Upper lobe of left lung (tissue), 6 donors: ENCODE results near the gene TNRC6B. TPM values are rescaled to one million over a fixed set of nuclear protein-coding genes. Genes with fewer than 3 reads are reported as not detected.

Experiments used
- ATAC-seq, 2 donors: fragments of 200-7000 bp; cut with Tn5 transposase; one replicate each; pipeline ENCODE4 v1.9.1; 2022; ENCODE audit warnings: mild to moderate bottlenecking in 2 of 2, moderate library complexity in 2 of 2; ENCODE audit not compliant: low FRiP score in 2 of 2
- DNase-seq, 2 donors: peaks; one replicate each; pipeline ENCODE4 v3.0.0-alpha.2; 2019 to 2020
- H3K27ac ChIP-seq, 4 donors: fragments of 200-600 bp; sonication (generic); one replicate each; pipeline ENCODE4 v1.5.1; 2016 to 2019
- H3K27me3 ChIP-seq, 4 donors: fragments of 200-600 bp; sonication (generic); one replicate each; pipeline ENCODE4 v1.5.1; 2017 to 2019
- H3K36me3 ChIP-seq, 4 donors: fragments of 200-600 bp; sonication (generic); one replicate each; pipeline ENCODE4 v1.5.1; 2016 to 2019
- H3K4me1 ChIP-seq, 4 donors: fragments of 200-600 bp; sonication (generic); one replicate each; pipeline ENCODE4 v1.5.1; 2018 to 2019
- H3K4me3 ChIP-seq, 4 donors: fragments of 200-600 bp; sonication (generic); one replicate each; pipeline ENCODE4 v1.5.1; 2017 to 2019; ENCODE audit warnings: mild to moderate bottlenecking in 2 of 4, moderate library complexity in 1 of 4
- H3K9me3 ChIP-seq, 4 donors: fragments of 200-600 bp; sonication (generic); one replicate each; pipeline ENCODE4 v1.5.1; 2018 to 2019
- CTCF ChIP-seq, 6 experiments: fragments of 450-650 bp in 4 of 6; fragments of 200-600 bp in 2 of 6; sonication (generic) in 2 of 6; IDR thresholded peaks; one replicate each; pipeline ENCODE4 v1.5.1; 2016 to 2019; ENCODE audit warnings: antibody characterized with exemption in 6 of 6
- EP300 ChIP-seq, 4 donors: sonication (generic); formaldehyde crosslinking; IDR thresholded peaks; one replicate each; pipeline ENCODE4 v1.5.1; 2017; ENCODE audit warnings: antibody characterized with exemption in 4 of 4, control low read depth in 2 of 4
- POLR2A ChIP-seq, 4 donors: fragments of 450-650 bp; IDR thresholded peaks; one replicate each; pipeline ENCODE4 v1.5.1; 2016 to 2017; ENCODE audit warnings: antibody characterized with exemption in 4 of 4, mild to moderate bottlenecking in 2 of 4
- POLR2AphosphoS5 ChIP-seq, 2 donors: sonication (generic); formaldehyde crosslinking; IDR thresholded peaks; one replicate each; pipeline ENCODE4 v1.5.1; 2017; ENCODE audit warnings: antibody characterized with exemption in 2 of 2
- WGBS, 2 donors: methylation state at CpG; one replicate each; pipeline ENCODE4 v1.1.5; 2017 to 2018; 5-methylcytosine and 5-hydroxymethylcytosine counted together
- total RNA-seq, 6 donors: library from RNA; depleted of rRNA in 4 of 6; stranded (reverse); fragments of >200 nt in 4 of 6; gene quantifications; one replicate each; pipeline versions ENCODE4 v1.1.0 to v1.2.1, GENCODE V29; 2016 to 2021
- donor health status: DM: no; HTN: no; CAD: no; lungs with moderate emphysema.
- donor health status: DM: no; HTN: yes; CAD: no; lungs with severe emphysema.

TNRC6B gene
- total RNA-seq, 6 donors from 2014 or later: 18.1 to 106 (median 60.3) TPM

DNA sequence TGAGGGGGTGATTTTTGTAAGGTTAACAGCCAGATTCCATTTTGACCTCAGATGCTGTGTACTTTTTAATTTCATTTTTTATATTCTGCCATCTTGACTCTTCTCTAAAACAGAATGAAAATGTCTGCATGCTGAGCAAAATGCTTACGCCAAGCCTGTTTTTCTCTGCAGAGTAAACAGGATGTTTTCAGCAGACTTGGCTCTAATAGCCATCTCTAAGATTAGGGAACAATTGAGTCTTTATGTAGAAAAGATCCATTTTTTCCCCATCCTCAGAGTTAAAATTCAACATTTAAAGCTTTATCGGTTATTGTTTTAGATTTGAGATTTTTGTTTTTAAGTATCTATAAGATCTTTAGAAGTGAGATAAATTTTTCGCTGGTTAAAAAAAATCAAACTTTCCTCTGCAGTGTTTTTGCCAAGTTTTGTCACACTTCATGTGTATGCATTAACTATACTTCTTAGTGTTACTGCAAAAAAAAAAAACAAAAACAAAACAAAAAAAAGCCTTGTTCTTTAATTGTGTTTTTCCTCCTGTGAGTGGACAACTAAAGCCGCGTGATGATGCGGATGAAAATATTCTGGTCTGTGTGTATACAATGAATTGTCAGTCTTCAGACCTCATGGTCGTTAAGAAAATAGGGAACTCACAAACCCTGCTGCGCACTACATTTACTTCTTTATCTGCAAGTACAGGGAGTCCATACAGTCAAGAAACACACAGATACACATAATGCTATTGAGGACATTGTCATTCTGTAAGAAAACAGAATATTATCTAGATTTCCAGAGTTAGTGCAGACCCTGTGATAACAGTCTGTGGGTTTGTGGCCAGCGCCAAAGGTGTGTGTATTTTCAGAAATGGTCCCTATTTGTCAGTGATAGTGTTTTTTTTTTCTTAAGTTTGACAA, 151.1 kb downstream of the TNRC6B start:
- TF ChIP-seq POLR2AphosphoS5 (IDR thresholded peaks at IDR 0.05) (no peak), CTCF (IDR thresholded peaks at IDR 0.05) (no peak), POLR2A (IDR thresholded peaks at IDR 0.05) (no peak), EP300 (IDR thresholded peaks at IDR 0.05) (no peak)
- Histone ChIP-seq H3K9me3 (no peaks in the 10 kb centered on the region), H3K27ac (no peak overlapping the region), H3K4me1 (peaks cover 0 to 6% (median 5%) of the 10 kb centered on the region in 4 donors), H3K4me3 (no peak overlapping the region), H3K36me3 (peaks cover 0 to 25% (median 11%) of the 10 kb centered on the region in 4 donors), H3K27me3 (no peaks in the 10 kb centered on the region)
- DNase-seq (no peak), ATAC-seq (no peak)
- 67 to 81% methylated on average over 9 of the region's 9 CpGs for WGBS, 2 donors

DNA sequence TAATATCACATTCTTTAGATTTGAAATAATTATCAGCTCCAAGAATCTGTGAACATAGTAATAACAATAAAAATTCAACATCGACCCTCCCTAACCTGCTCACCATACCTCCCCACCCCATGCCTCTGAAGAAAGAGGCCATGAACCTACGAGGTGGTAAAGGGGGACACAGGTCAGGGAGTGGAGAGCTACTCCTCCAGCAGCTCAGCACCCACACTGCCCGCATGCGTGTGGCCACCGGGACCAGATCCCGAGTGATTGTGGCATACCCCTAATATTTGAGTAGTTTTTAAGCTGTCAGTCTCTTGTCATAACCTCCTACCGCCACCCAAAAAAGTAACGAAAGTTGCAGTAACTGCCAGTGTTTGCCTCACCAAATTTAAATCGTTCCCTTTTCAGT, 151.7 kb downstream of the TNRC6B start:
- no peak for TF ChIP-seq CTCF (IDR thresholded peaks at IDR 0.05)
- TF ChIP-seq EP300 (IDR thresholded peaks at IDR 0.05): no peak
- no peak for TF ChIP-seq POLR2A (IDR thresholded peaks at IDR 0.05)
- TF ChIP-seq POLR2AphosphoS5 (IDR thresholded peaks at IDR 0.05): no peak
- Histone ChIP-seq H3K9me3 (no peaks in the 10 kb centered on the region), H3K4me3 (no peak overlapping the region), H3K4me1 (peaks cover 0 to 6% (median 5%) of the 10 kb centered on the region in 4 donors), H3K36me3 (peaks cover 0 to 20% (median 11%) of the 10 kb centered on the region in 4 donors), H3K27me3 (no peaks in the 10 kb centered on the region), H3K27ac (no peak overlapping the region)
- DNase-seq (no peak), ATAC-seq (no peak)
- 78 to 80% methylated on average over 6 to 9 of the region's 9 CpGs for WGBS, 2 donors

- DNase-seq (no peak), ATAC-seq (no peak)
- Histone ChIP-seq H3K27ac (no peak overlapping the region), H3K4me1 (peaks cover 0 to 6% (median 5%) of the 10 kb centered on the region in 4 donors), H3K9me3 (no peaks in the 10 kb centered on the region), H3K4me3 (no peak overlapping the region), H3K36me3 (peaks cover 0 to 14% (median 11%) of the 10 kb centered on the region in 4 donors), H3K27me3 (no peaks in the 10 kb centered on the region)
- 73 to 83% methylated on average over 4 of the region's 4 CpGs for WGBS, 2 donors
- TF ChIP-seq CTCF (IDR thresholded peaks at IDR 0.05): no peak
- TF ChIP-seq POLR2A (IDR thresholded peaks at IDR 0.05): no peak
- TF ChIP-seq EP300 (IDR thresholded peaks at IDR 0.05): no peak
- TF ChIP-seq POLR2AphosphoS5 (IDR thresholded peaks at IDR 0.05): no peak
Measured at GRCh38 chr22:40330086-40330485, 152.4 kb downstream of the TNRC6B start.

- no peak for TF ChIP-seq POLR2A (IDR thresholded peaks at IDR 0.05)
- TF ChIP-seq EP300 (IDR thresholded peaks at IDR 0.05): no peak
- no peak for TF ChIP-seq POLR2AphosphoS5 (IDR thresholded peaks at IDR 0.05)
- no peak for TF ChIP-seq CTCF (IDR thresholded peaks at IDR 0.05)
- Histone ChIP-seq H3K9me3 (no peaks in the 10 kb centered on the region), H3K4me1 (peaks cover 0 to 6% (median 5%) of the 10 kb centered on the region in 4 donors), H3K27me3 (no peaks in the 10 kb centered on the region), H3K36me3 (peaks cover 0 to 9% (median 9%) of the 10 kb centered on the region in 4 donors), H3K27ac (no peak overlapping the region), H3K4me3 (no peak overlapping the region)
- WGBS, 2 donors: 82 to 90% methylated on average over 10 of the region's 10 CpGs
- no peak for ATAC-seq
- no peak for DNase-seq
Measured at GRCh38 chr22:40330615-40331014, 152.9 kb downstream of the TNRC6B start.
